T-cell (primary cell): ENCODE data around the gene HAPLN2. TPM values are rescaled to one million over a fixed set of nuclear protein-coding genes. Genes with fewer than 3 reads are reported as not detected.
"Not testable (repeated sequence)": the region's sequence is repeated elsewhere in the genome, so short reads cannot be mapped to it uniquely, and the experiment has no call there.

Experiments used
- ATAC-seq, 4 experiments: fragments of 200-7000 bp in 3 of 4; fragments of 150-1000 bp in 1 of 4; cut with Tn5 transposase; replicated peaks in 1 of 4; 1 replicate in 3 of 4; 2 replicates in 1 of 4; pipeline ENCODE4 v1.10.0; 2021; ENCODE audit warnings: moderate library complexity in 3 of 4, mild to moderate bottlenecking in 2 of 4, moderate number of reproducible peaks in 1 of 4
- CTCF ChIA-PET, 2 donors: fragments of 300-600 bp; sonication (Branson Sonifier 250); formaldehyde crosslinking; loops; one replicate each; lab custom pipeline; 2022; ENCODE audit warnings: antibody characterized with exemption in 2 of 2; lab: Charles Lee
- POLR2A ChIA-PET, 2 donors: fragments of 300-600 bp; sonication (Branson Sonifier 250); formaldehyde crosslinking; loops; one replicate each; lab custom pipeline; 2022; ENCODE audit warnings: antibody characterized with exemption in 2 of 2; lab: Charles Lee
- DNase-seq, 35 experiments: peaks; one replicate each; pipeline versions ENCODE4 v3.0.0 to v3.0.0-alpha.2; 2013 to 2023
- H3K27ac ChIP-seq: one replicate; pipeline ENCODE4 v1.5.1; 2013; ENCODE audit warnings: low read length
- H3K27me3 ChIP-seq, 2 experiments: replicated peaks in 1 of 2; 1 replicate in 1 of 2; 2 replicates in 1 of 2; pipeline versions ENCODE4 v1.6.1 to v1.7.0; 2013; ENCODE audit warnings: low read length in 1 of 2, mixed read lengths in 1 of 2; ENCODE audit not compliant: control insufficient read depth in 2 of 2, insufficient read depth in 2 of 2; ENCODE audit errors: extremely low read depth in 1 of 2
- H3K36me3 ChIP-seq, 2 donors: 1 replicate in 1 of 2; 2 replicates in 1 of 2; pipeline versions ENCODE4 v1.6.1 to v1.7.0; 2013; ENCODE audit warnings: low read length in 1 of 2; ENCODE audit not compliant: control insufficient read depth in 2 of 2, insufficient read depth in 1 of 2; ENCODE audit errors: extremely low read depth in 1 of 2
- H3K4me1 ChIP-seq, 2 experiments: 1 replicate in 1 of 2; 2 replicates in 1 of 2; pipeline versions ENCODE4 v1.6.1 to v1.7.0; 2013; ENCODE audit warnings: low read length in 2 of 2, mixed read lengths in 1 of 2; ENCODE audit not compliant: insufficient read depth in 2 of 2, control insufficient read depth in 1 of 2; ENCODE audit errors: extremely low read depth in 1 of 2
- H3K4me3 ChIP-seq, 2 donors: 1 replicate in 1 of 2; 2 replicates in 1 of 2; pipeline versions ENCODE4 v1.5.1 to v1.7.0; 2013; ENCODE audit warnings: mild to moderate bottlenecking in 2 of 2, low read length in 1 of 2, moderate library complexity in 1 of 2; ENCODE audit not compliant: control insufficient read depth in 1 of 2; ENCODE audit errors: extremely low read depth in 1 of 2
- H3K9me3 ChIP-seq: 2 replicates; pipeline ENCODE4 v1.7.0; 2013
- H3K27ac Mint-ChIP-seq, 2 donors: one replicate each; pipeline ENCODE4 v1.8.0; 2020 to 2021; ENCODE audit warnings: mild to moderate bottlenecking in 2 of 2, mixed read lengths in 2 of 2
- H3K27me3 Mint-ChIP-seq, 2 donors: one replicate each; pipeline ENCODE4 v1.8.0; 2021 to 2022; ENCODE audit warnings: mixed read lengths in 2 of 2
- H3K36me3 Mint-ChIP-seq: one replicate; pipeline ENCODE4 v1.8.0; 2021; ENCODE audit warnings: mixed read lengths
- H3K4me1 Mint-ChIP-seq, 3 donors: one replicate each; pipeline ENCODE4 v1.8.0; 2020 to 2022; ENCODE audit warnings: mixed read lengths in 3 of 3, mild to moderate bottlenecking in 1 of 3
- H3K4me3 Mint-ChIP-seq, 3 donors: one replicate each; pipeline ENCODE4 v1.8.0; 2020 to 2022; ENCODE audit warnings: mild to moderate bottlenecking in 3 of 3, mixed read lengths in 3 of 3, moderate library complexity in 3 of 3
- H3K9me3 Mint-ChIP-seq, 3 donors: one replicate each; pipeline ENCODE4 v1.8.0; 2020 to 2022; ENCODE audit warnings: mixed read lengths in 3 of 3
- WGBS: methylation state at CpG from one replicate; pipeline ENCODE4 v1.1.5; 2013; ENCODE audit warnings: missing lambda C conversion rate; ENCODE audit not compliant: insufficient coverage; 5-methylcytosine and 5-hydroxymethylcytosine counted together
- total RNA-seq, 35 experiments: library from RNA in 6 of 35; stranded (reverse) in 6 of 35; fragments of 120-200 nt in 1 of 35; gene quantifications; one replicate each; pipeline versions ENCODE4 v1.2.1 to v1.2.4 and lab custom pipeline; 2013 to 2026

The HAPLN2 gene
- total RNA-seq, 5 donors from 2014 or later (not counting 1 experiment from before 2014, with no cell fraction given): 0.33 TPM; not detected in 4

DNA sequence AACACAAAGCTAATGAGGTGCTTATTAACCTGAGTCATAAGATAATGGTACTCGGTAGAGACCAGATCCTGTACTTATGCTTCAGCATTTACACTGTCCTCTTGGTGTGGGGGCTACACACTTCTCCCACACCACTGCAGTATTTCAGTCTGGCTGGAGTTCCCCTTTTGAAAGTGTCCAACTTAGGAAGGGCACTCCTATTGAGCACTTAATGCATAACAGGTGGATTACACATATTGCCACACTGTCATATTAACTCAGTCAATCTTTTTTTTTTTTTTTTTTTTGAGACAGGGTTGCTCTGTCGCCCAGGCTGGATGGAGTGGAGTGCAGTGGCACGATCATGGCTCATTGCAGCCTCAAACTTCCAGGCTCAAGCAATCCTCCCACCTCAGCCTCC lies 19.4 kb upstream of the HAPLN2 start:
- Histone ChIP-seq H3K9me3 (no peaks in the 10 kb centered on the region), H3K4me1 (peaks cover 12 to 33% of the 10 kb centered on the region in 2 experiments), H3K27me3 (no peaks in the 10 kb centered on the region), H3K4me3 (no peak overlapping the region), H3K27ac (peak overlapping the region; percentile 49), H3K36me3 (peaks cover 18 to 41% of the 10 kb centered on the region in 2 donors)
- Mint-ChIP-seq H3K27me3 (no peaks in the 10 kb centered on the region), H3K27ac (peak overlapping the region in 1 of 2 donors; percentile 36), H3K4me1 (peaks cover 35 to 38% (median 35%) of the 10 kb centered on the region in 3 donors), H3K36me3 (peaks cover 25% of the 10 kb centered on the region), H3K4me3 (peak overlapping the region in 2 of 3 donors; percentile 79 to 99), H3K9me3 (no peaks in the 10 kb centered on the region)
- DNase-seq (peak in 1 of 35 experiments; percentile 59), ATAC-seq (peak in 1 of 4 experiments; percentile 64)
- WGBS: 20% methylated on average over 1 of the region's 3 CpGs
- CTCF ChIA-PET: interaction anchor here in 1 of 2 donors (1.6 kb wide), 1 partner anchor 9 kb away, joined by 4 read pairs; no protein-coding TSS in a partner anchor
- POLR2A ChIA-PET: no interaction called here

GRCh38 chr1:156600733-156601121 lies 18.5 kb upstream of the HAPLN2 start:
- H3K36me3 ChIP-seq: peaks cover 10 to 32% of the 10 kb centered on the region in 2 donors
- DNase-seq (no peak), ATAC-seq (peak in 3 of 4 experiments; percentile 6 to 24 (median 9))
- H3K27ac Mint-ChIP-seq: peak overlapping the region; percentile 93 to 97
- peak overlapping the region; percentile 79 to 100 (median 99) for H3K4me3 Mint-ChIP-seq
- H3K27me3 ChIP-seq: no peaks in the 10 kb centered on the region
- no peaks in the 10 kb centered on the region for H3K9me3 ChIP-seq
- peak overlapping the region; percentile 77 for H3K27ac ChIP-seq
- H3K27me3 Mint-ChIP-seq: no peaks in the 10 kb centered on the region
- ChIA-PET POLR2A (interaction anchor here in 1 of 2 donors (0.6 kb wide), 1 partner anchor 100 kb away, joined by 5 read pairs; no protein-coding TSS in a partner anchor), CTCF (interaction anchor here in 1 of 2 donors (0.6 to 1.2 kb wide), 2 partner anchors 13 to 99 kb away, joined by 3 read pairs; no protein-coding TSS in a partner anchor)
- H3K36me3 Mint-ChIP-seq: peaks cover 17% of the 10 kb centered on the region
- peaks cover 12 to 33% of the 10 kb centered on the region in 2 experiments for H3K4me1 ChIP-seq
- H3K9me3 Mint-ChIP-seq: no peaks in the 10 kb centered on the region
- peaks cover 26 to 35% (median 35%) of the 10 kb centered on the region in 3 donors for H3K4me1 Mint-ChIP-seq
- H3K4me3 ChIP-seq: peak overlapping the region; percentile 96 to 99
- WGBS: 4% methylated on average over 12 of the region's 13 CpGs

DNA sequence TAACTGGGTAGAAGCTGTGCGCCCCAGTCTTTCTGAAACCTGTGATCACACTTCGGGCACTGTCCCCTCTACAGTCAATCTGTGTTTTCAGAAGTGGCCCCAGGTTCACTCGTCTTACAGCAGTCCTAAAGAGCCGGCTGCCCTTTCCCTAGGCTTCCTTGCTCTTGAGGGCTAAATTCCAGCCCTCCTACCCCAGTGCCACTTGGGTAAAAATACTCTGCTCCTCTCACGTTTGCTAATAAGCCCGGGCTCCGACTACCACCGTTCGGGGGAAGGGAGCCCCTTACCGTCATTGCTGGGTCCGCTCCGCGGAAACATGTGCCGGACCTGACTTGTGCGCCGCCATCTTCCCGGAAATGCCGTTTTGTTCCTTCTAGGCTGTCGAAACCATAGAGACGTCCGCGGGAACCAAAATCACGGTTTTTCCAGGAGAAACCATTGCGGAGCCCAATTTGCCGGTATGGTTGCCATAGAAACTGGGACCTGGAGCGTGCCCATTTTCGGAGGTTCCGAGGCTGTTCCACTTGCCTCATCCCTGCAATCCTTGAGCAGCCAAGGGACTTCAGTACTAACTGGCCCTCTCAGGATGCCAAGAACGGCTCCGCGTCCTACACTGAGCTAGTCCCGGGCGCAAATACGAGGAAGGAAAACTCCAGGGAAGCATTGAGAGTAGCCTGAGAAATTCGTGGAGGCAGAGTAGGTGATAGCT lies 17.9 kb upstream of the HAPLN2 start, which contains the start of gene GPATCH4:
GPATCH4 (minus strand) TSS at position 358 of the 709 bp plus-strand sequence.
- 0% methylated on average over 27 of the region's 35 CpGs for WGBS

DNA sequence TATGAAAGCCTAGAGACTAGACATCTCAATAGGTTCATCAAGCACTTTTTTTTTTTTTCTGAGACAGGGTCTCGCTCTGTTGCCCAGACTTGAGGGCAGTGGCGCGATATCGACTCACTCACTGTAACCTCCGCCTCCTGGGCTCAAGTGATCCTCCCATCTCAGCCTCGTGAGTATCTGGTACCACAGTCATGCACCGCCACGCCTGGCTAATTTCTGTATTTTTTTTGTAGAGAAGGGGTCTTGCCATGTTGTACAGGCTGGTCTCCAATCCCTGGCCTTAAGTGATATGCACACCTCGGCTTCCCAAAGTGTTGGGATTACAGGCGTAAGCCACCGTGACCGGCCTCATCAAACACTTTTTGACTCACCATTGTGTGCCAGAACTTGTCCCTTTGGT lies 17.3 kb upstream of the HAPLN2 start:
- DNase-seq (no peak), ATAC-seq (no peak)
- no peaks in the 10 kb centered on the region for H3K27me3 Mint-ChIP-seq
- H3K27me3 ChIP-seq: no peaks in the 10 kb centered on the region
- peaks cover 14% of the 10 kb centered on the region for H3K36me3 Mint-ChIP-seq
- POLR2A ChIA-PET: no interaction called here
- H3K4me1 ChIP-seq: peaks cover 12 to 33% of the 10 kb centered on the region in 2 experiments
- H3K4me3 Mint-ChIP-seq: peak overlapping the region; percentile 79 to 100 (median 99)
- peak overlapping the region; percentile 77 for H3K27ac ChIP-seq
- peak overlapping the region; percentile 96 to 99 for H3K4me3 ChIP-seq
- no peaks in the 10 kb centered on the region for H3K9me3 Mint-ChIP-seq
- 73% methylated on average over 9 of the region's 12 CpGs for WGBS
- H3K36me3 ChIP-seq: peaks cover 8 to 21% of the 10 kb centered on the region in 2 donors
- CTCF ChIA-PET: interaction anchor here (0.6 to 1.3 kb wide), 7 partner anchors 9 to 274 kb away, joined by 3 to 4 read pairs (median 3); partner anchors contain the start of gene NAXE (in 1 of the 2)
- peak overlapping the region; percentile 93 to 97 for H3K27ac Mint-ChIP-seq
- H3K4me1 Mint-ChIP-seq: peaks cover 26 to 35% (median 35%) of the 10 kb centered on the region in 3 donors
- no peaks in the 10 kb centered on the region for H3K9me3 ChIP-seq

More for the DNA sequence above, 17.9 kb upstream of the HAPLN2 start, which contains the start of gene GPATCH4:
- no peaks in the 10 kb centered on the region for H3K9me3 ChIP-seq
- peak within 1 kb of the TSS; percentile 96 to 99 for H3K4me3 ChIP-seq
- peaks cover 26 to 35% (median 35%) of the 10 kb centered on the region in 3 donors for H3K4me1 Mint-ChIP-seq
- H3K4me1 ChIP-seq: peaks cover 12 to 33% of the 10 kb centered on the region in 2 experiments
- H3K27ac ChIP-seq: peak within 1 kb of the TSS; percentile 77
- peaks cover 8 to 27% of the 10 kb centered on the region in 2 donors for H3K36me3 ChIP-seq
- peak within 1 kb of the TSS; percentile 93 to 97 for H3K27ac Mint-ChIP-seq
- ChIA-PET CTCF (interaction anchor here in 1 of 2 donors (0.6 to 1.3 kb wide), 8 partner anchors 8 to 275 kb away, joined by 3 to 4 read pairs (median 3); partner anchors contain the start of gene NAXE), POLR2A (interaction anchor here in 1 of 2 donors (0.6 kb wide), 1 partner anchor 100 kb away, joined by 5 read pairs; no protein-coding TSS in a partner anchor)
- H3K27me3 ChIP-seq: no peaks in the 10 kb centered on the region
- ATAC-seq (peak; percentile 86 to 90 (median 88)), DNase-seq (peak; percentile 43 to 82 (median 60))
- H3K9me3 Mint-ChIP-seq: no peaks in the 10 kb centered on the region
- H3K27me3 Mint-ChIP-seq: no peaks in the 10 kb centered on the region
- H3K4me3 Mint-ChIP-seq: peak within 1 kb of the TSS; percentile 79 to 100 (median 99)
- peaks cover 17% of the 10 kb centered on the region for H3K36me3 Mint-ChIP-seq

DNA sequence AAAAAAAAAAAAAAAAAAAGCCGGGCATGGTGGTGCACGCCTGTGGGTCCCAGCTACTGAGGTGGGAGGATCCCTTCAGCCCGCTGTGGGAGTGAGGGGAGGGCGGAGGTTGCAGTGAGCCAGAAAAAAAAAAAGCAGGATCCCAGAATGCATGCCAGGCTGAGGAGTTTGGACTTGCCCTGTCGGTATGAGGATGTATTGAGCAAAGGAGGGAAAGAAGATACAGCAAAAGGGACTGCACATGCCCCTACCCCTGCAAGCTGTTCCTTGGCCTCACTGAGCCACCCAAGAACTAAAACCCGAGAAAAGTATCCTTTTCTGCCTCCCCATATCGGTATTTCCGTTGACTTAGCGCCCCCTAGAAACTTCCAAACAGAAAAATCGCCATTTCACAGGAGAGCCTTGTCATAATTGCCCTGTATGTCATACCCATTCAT lies 16.6 kb upstream of the HAPLN2 start:
- peaks cover 9% of the 10 kb centered on the region for H3K36me3 Mint-ChIP-seq
- no peaks in the 10 kb centered on the region for H3K27me3 Mint-ChIP-seq
- H3K36me3 ChIP-seq: peaks cover 3 to 14% of the 10 kb centered on the region in 2 donors
- H3K27me3 ChIP-seq: no peaks in the 10 kb centered on the region
- H3K27ac ChIP-seq: no peak overlapping the region
- peak overlapping the region; percentile 28 to 99 (median 51) for H3K4me3 Mint-ChIP-seq
- no peaks in the 10 kb centered on the region for H3K9me3 Mint-ChIP-seq
- no peaks in the 10 kb centered on the region for H3K9me3 ChIP-seq
- peaks cover 26 to 37% (median 35%) of the 10 kb centered on the region in 3 donors for H3K4me1 Mint-ChIP-seq
- 39% methylated on average over 8 of the region's 10 CpGs for WGBS
- H3K4me3 ChIP-seq: no peak overlapping the region
- ChIA-PET POLR2A (no interaction called here), CTCF (interaction anchor here (0.6 to 1.3 kb wide), 5 partner anchors 11 to 122 kb away, joined by 3 to 4 read pairs (median 3); partner anchors contain the start of gene NAXE (in 1 of the 2))
- ATAC-seq (no peak), DNase-seq (peak in 1 of 35 experiments; percentile 45)
- H3K4me1 ChIP-seq: peaks cover 12 to 33% of the 10 kb centered on the region in 2 experiments
- H3K27ac Mint-ChIP-seq: peak overlapping the region; percentile 52 to 55

GRCh38 chr1:156607344-156607743 lies 11.9 kb upstream of the HAPLN2 start:
- H3K27me3 Mint-ChIP-seq, H3K36me3 Mint-ChIP-seq, H3K27ac ChIP-seq, H3K27ac Mint-ChIP-seq, POLR2A ChIA-PET, H3K9me3 Mint-ChIP-seq, H3K36me3 ChIP-seq, ATAC-seq, H3K9me3 ChIP-seq, DNase-seq, H3K4me3 Mint-ChIP-seq, H3K4me3 ChIP-seq: not testable (repeated sequence)
- peaks cover 15 to 21% (median 16%) of the 10 kb centered on the region in 3 donors for H3K4me1 Mint-ChIP-seq
- CTCF ChIA-PET: interaction anchor here in 1 of 2 donors (1.4 kb wide), 1 partner anchor 222 kb away, joined by 4 read pairs; no protein-coding TSS in a partner anchor
- 89% methylated on average over 4 of the region's 4 CpGs for WGBS
- H3K27me3 ChIP-seq: peaks cover 0 to 19% of the 10 kb centered on the region in 2 experiments
- H3K4me1 ChIP-seq: peaks cover 0 to 13% of the 10 kb centered on the region in 2 experiments
